Breast epithelium (tissue), 4 donors: ENCODE results near the gene CNN2. TPM values are rescaled to one million over a fixed set of nuclear protein-coding genes. Genes with fewer than 3 reads are reported as not detected.

Source experiments
- DNase-seq, 2 donors: peaks; one replicate each; pipeline ENCODE4 v3.0.0-alpha.2; 2019; ENCODE audit warnings: low spot score in 2 of 2
- H3K27ac ChIP-seq, 2 donors: fragments of 200-600 bp; sonication (generic) in 1 of 2; one replicate each; pipeline ENCODE4 v1.5.1; 2016 to 2019; ENCODE audit warnings: mild to moderate bottlenecking in 1 of 2
- H3K27me3 ChIP-seq, 2 donors: fragments of 200-600 bp; sonication (generic) in 1 of 2; one replicate each; pipeline versions ENCODE4 v1.5.1 to v1.6.0; 2017 to 2019; ENCODE audit warnings: control low read depth in 1 of 2, mild to moderate bottlenecking in 1 of 2
- H3K36me3 ChIP-seq: fragments of 200-600 bp; one replicate; pipeline ENCODE4 v1.5.1; 2019
- H3K4me1 ChIP-seq, 2 donors: fragments of 200-600 bp; sonication (generic); one replicate each; pipeline ENCODE4 v1.5.1; 2016 to 2019; ENCODE audit warnings: control low read depth in 1 of 2
- H3K4me3 ChIP-seq, 3 donors: fragments of 200-600 bp; sonication (generic); 1 replicate in 2 of 3; 2 replicates in 1 of 3; pipeline ENCODE4 v1.5.1; 2016 to 2019; ENCODE audit warnings: mild to moderate bottlenecking in 3 of 3, moderate library complexity in 2 of 3
- H3K9me3 ChIP-seq, 2 donors: fragments of 200-600 bp; sonication (generic) in 1 of 2; one replicate each; pipeline ENCODE4 v1.5.1; 2016 to 2019; ENCODE audit warnings: control low read depth in 1 of 2
- POLR2A ChIP-seq: fragments of 450-650 bp; IDR thresholded peaks from one replicate; pipeline ENCODE4 v1.6.1; 2016; ENCODE audit warnings: antibody characterized with exemption, mild to moderate bottlenecking, moderate library complexity
- POLR2AphosphoS5 ChIP-seq, 3 donors: sonication (generic); formaldehyde crosslinking; IDR thresholded peaks; one replicate each; pipeline ENCODE4 v1.6.1; 2017; ENCODE audit warnings: antibody characterized with exemption in 3 of 3
- intact Hi-C: fragments of 100-400 bp; cut with DNase I; formaldehyde crosslinking; loops from one replicate; pipeline ENCODE4 v1.15.1; 2023; ENCODE audit warnings: low total_unique reads
- total RNA-seq, 3 donors: library from RNA; depleted of rRNA; stranded (reverse); fragments of >200 nt; gene quantifications; one replicate each; pipeline ENCODE4 v1.1.0, GENCODE V29; 2016
- TF ChIP-seq, protein P1 (sequence below), 3 donors: fragments of 450-650 bp; IDR thresholded peaks; one replicate each; pipeline ENCODE4 v1.5.1; 2016 to 2017; ENCODE audit warnings: antibody characterized with exemption in 3 of 3, mild to moderate bottlenecking in 3 of 3, moderate library complexity in 3 of 3

The CNN2 gene
- total RNA-seq, 3 donors from 2014 or later = 70.4 to 74.1 (median 70.7) TPM

DNA sequence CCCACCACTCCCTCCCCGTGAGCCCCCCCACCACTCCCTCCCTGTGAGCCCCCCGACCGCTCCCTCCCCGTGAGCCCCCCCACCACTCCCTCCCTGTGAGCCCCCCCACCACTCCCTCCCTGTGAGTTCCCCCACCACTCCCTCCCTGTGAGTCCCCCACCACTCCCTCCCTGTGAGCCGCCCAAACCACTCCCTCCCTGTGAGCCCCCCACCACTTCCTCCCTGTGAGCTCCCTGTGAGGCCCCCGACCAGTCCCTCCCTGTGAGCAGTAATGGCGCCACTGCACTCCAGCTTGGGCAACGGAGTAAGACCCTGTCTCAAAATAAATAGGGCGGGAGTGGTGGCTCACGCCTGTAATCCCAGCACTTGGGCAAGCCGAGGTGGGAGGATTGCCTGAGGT is 23.4 kb downstream of the CNN2 start:
- H3K27me3 ChIP-seq = no peaks in the 10 kb centered on the region
- H3K4me3 ChIP-seq = no peak overlapping the region
- no peaks in the 10 kb centered on the region for H3K4me1 ChIP-seq
- no peak overlapping the region for H3K27ac ChIP-seq
- no peaks in the 10 kb centered on the region for H3K36me3 ChIP-seq
- intact Hi-C loops = no loop called here
- no peak for DNase-seq
- peaks cover 2 to 5% of the 10 kb centered on the region in 2 donors for H3K9me3 ChIP-seq
- TF ChIP-seq POLR2A = no peak

DNA sequence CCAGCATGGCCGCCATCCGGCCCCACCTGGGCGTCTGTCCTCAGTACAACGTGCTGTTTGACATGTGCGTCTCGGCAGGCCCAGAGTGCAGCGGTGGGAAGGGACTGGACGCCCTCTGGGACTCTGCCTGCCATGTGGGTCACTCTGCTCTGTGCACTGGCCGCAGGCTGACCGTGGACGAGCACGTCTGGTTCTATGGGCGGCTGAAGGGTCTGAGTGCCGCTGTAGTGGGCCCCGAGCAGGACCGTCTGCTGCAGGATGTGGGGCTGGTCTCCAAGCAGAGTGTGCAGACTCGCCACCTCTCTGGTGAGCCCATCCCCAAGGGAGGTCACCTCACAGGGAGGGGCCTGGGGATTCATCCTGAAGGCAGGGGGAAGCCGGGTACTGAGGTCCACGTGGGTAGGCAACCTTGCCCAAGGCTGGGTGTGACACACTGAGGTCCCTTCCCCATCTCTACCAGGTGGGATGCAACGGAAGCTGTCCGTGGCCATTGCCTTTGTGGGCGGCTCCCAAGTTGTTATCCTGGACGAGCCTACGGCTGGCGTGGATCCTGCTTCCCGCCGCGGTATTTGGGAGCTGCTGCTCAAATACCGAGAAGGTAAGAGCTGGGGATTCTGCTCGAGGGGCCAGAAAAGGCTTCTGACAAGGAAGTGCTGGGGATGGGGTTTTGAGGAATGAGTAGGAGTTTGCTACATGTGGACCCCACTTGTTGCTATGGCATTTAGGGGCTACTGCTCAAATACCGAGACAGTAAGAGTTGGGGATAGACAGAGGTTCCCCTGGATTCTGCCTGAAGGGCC is 24.8 kb downstream of the CNN2 start:
- no peak for DNase-seq
- no peaks in the 10 kb centered on the region for H3K4me1 ChIP-seq
- no peak overlapping the region for H3K4me3 ChIP-seq
- intact Hi-C loops = no loop called here
- H3K27me3 ChIP-seq = no peaks in the 10 kb centered on the region
- TF ChIP-seq POLR2A (no peak), POLR2AphosphoS5 (IDR thresholded peaks at IDR 0.05) (no peak)
- TF ChIP-seq, protein P1, sequence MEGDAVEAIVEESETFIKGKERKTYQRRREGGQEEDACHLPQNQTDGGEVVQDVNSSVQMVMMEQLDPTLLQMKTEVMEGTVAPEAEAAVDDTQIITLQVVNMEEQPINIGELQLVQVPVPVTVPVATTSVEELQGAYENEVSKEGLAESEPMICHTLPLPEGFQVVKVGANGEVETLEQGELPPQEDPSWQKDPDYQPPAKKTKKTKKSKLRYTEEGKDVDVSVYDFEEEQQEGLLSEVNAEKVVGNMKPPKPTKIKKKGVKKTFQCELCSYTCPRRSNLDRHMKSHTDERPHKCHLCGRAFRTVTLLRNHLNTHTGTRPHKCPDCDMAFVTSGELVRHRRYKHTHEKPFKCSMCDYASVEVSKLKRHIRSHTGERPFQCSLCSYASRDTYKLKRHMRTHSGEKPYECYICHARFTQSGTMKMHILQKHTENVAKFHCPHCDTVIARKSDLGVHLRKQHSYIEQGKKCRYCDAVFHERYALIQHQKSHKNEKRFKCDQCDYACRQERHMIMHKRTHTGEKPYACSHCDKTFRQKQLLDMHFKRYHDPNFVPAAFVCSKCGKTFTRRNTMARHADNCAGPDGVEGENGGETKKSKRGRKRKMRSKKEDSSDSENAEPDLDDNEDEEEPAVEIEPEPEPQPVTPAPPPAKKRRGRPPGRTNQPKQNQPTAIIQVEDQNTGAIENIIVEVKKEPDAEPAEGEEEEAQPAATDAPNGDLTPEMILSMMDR (IDR thresholded peaks at IDR 0.05) = no peak
- peaks cover 13 to 18% of the 10 kb centered on the region in 2 donors for H3K9me3 ChIP-seq
- no peaks in the 10 kb centered on the region for H3K36me3 ChIP-seq
- no peak overlapping the region for H3K27ac ChIP-seq

DNA sequence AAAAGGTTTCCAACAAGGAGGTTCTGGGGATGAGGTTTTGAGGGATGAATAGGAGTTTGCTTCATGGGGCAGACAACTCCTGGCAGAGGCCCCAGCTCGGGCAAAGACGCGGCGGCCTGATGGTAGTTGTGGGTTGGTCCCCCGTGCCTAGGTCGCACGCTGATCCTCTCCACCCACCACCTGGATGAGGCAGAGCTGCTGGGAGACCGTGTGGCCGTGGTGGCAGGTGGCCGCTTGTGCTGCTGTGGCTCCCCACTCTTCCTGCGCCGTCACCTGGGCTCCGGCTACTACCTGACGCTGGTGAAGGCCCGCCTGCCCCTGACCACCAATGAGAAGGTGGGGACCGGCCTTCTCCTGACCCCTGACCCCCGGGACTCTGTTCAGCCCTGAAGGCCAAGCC is 25.4 kb downstream of the CNN2 start:
- no peak overlapping the region for H3K27ac ChIP-seq
- DNase-seq = no peak
- intact Hi-C loops = no loop called here
- H3K4me3 ChIP-seq = no peak overlapping the region
- H3K27me3 ChIP-seq = no peaks in the 10 kb centered on the region
- H3K36me3 ChIP-seq = no peaks in the 10 kb centered on the region
- H3K4me1 ChIP-seq = no peaks in the 10 kb centered on the region
- TF ChIP-seq, protein P1 (IDR thresholded peaks at IDR 0.05) = no peak
- TF ChIP-seq POLR2A (no peak), POLR2AphosphoS5 (IDR thresholded peaks at IDR 0.05) (no peak)
- H3K9me3 ChIP-seq = peaks cover 19 to 24% of the 10 kb centered on the region in 2 donors

DNA sequence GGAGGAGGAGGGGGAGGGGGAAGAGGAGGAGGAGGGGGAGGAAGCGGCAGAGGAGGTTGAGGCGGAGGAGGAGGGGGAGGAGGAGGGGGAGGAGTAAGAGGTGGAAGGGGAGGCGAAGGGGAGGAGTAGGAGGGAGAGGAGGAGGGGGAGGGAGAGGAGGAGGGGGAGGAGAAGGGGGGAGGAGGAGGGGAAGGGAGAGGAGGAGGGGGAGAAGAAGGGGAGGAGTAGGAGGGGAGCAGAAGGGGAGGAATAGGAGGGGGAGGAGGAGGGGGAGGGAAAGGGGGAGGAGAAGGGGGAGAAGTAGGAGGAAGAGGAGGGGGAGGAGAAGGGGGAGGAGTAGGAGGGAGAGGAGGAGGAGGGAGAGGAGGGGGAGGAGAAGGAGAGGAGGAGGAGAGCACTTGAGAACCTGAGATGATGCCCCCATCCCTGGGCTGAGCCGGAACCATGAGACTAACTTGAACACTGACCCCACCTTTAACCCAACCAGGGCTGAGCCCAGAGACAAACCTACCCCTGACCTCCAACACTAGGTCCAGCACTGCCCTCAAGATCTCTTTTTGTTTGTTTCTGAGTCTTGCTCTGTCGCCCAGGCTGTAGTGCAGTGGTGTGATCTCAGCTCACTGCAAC is 26.1 kb downstream of the CNN2 start:
- H3K9me3 ChIP-seq = peaks cover 25 to 31% of the 10 kb centered on the region in 2 donors
- no peak overlapping the region for H3K4me3 ChIP-seq
- H3K27ac ChIP-seq = no peak overlapping the region
- H3K4me1 ChIP-seq = no peaks in the 10 kb centered on the region
- no peaks in the 10 kb centered on the region for H3K27me3 ChIP-seq
- intact Hi-C loops = no loop called here
- no peak for TF ChIP-seq POLR2AphosphoS5 (IDR thresholded peaks at IDR 0.05)
- TF ChIP-seq POLR2A = no peak
- TF ChIP-seq, protein P1 (IDR thresholded peaks at IDR 0.05) = no peak
- H3K36me3 ChIP-seq = no peaks in the 10 kb centered on the region
- DNase-seq = no peak

DNA sequence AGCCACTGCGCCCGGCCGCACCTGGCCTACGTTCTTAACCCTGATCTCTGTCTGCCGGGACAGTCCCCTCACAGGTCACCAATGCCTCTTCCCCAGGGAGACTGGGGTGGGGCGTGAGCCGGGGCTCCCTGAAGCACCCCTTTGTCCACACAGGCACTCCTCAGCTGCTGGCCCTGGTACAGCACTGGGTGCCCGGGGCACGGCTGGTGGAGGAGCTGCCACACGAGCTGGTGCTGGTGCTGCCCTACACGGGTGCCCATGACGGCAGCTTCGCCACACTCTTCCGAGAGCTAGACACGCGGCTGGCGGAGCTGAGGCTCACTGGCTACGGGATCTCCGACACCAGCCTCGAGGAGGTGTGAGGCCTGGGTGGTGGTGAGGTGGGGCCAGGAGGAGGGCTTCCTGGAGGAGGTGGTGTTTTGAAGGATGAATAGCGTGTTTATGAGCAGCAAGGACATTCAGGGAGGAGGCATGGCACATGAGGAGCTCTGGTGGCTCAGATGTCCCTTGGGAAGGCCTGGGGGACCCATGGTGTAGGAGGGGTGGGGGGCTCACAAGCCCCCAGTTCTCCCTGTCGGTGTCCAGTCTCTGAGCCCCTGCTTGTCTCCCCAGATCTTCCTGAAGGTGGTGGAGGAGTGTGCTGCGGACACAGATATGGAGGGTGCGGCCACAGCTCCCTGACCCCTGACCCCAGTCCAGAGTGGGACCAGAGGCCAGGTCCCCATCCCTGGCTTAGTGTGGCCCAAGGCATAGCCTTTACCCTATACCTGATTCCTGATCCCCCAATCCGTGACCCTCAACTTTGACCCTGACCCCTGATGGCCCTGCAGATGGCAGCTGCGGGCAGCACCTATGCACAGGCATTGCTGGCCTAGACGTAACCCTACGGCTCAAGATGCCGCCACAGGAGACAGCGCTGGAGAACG is 27.0 kb downstream of the CNN2 start:
- intact Hi-C loops = no loop called here
- no peak for DNase-seq
- no peak for TF ChIP-seq POLR2AphosphoS5 (IDR thresholded peaks at IDR 0.05)
- TF ChIP-seq, protein P1 (IDR thresholded peaks at IDR 0.05) = no peak

More for the DNA sequence above, 27.0 kb downstream of the CNN2 start:
- Histone ChIP-seq H3K36me3 (no peaks in the 10 kb centered on the region), H3K4me3 (no peak overlapping the region), H3K4me1 (no peaks in the 10 kb centered on the region), H3K9me3 (peaks cover 35 to 41% of the 10 kb centered on the region in 2 donors), H3K27ac (no peak overlapping the region), H3K27me3 (no peaks in the 10 kb centered on the region)
